Measurements from ENCODE around the gene LENEP.
A peak's percentile ranks its signal among the peaks of the same experiment; 100 is the strongest.

Gene LENEP

GRCh38 chr1:155035936-155036335 is 42.5 kb downstream of the LENEP start:
- in situ Hi-C loops (cut with MboI; ENCODE audit: low pct_unique_long_range_greater_than_20kb, low sequenced_read_pairs) = no loop called here
- no peak for DNase-seq

GRCh38 chr1:155037043-155037442 is 43.7 kb downstream of the LENEP start:
- DNase-seq = peak; percentile 17
- in situ Hi-C loops (cut with MboI; ENCODE audit: low pct_unique_long_range_greater_than_20kb, low sequenced_read_pairs) = no loop called here

GRCh38 chr1:155037851-155038441 is 44.6 kb downstream of the LENEP start:
- DNase-seq = no peak
- in situ Hi-C loops (cut with MboI; ENCODE audit: low pct_unique_long_range_greater_than_20kb, low sequenced_read_pairs) = no loop called here

- in situ Hi-C loops (cut with MboI; ENCODE audit: low pct_unique_long_range_greater_than_20kb, low sequenced_read_pairs) = no loop called here
- DNase-seq = no peak
These were observed 45.4 kb downstream of the LENEP start for GRCh38 chr1:155038602-155039307.

GRCh38 chr1:155039308-155039669 is 45.9 kb downstream of the LENEP start:
- in situ Hi-C loops (cut with MboI; ENCODE audit: low pct_unique_long_range_greater_than_20kb, low sequenced_read_pairs) = no loop called here
- DNase-seq = no peak

GRCh38 chr1:155040358-155041093 is 47.1 kb downstream of the LENEP start:
- no peak for DNase-seq
- in situ Hi-C loops (cut with MboI; ENCODE audit: low pct_unique_long_range_greater_than_20kb, low sequenced_read_pairs) = no loop called here

GRCh38 chr1:155042789-155043188 is 49.4 kb downstream of the LENEP start:
- in situ Hi-C loops (cut with MboI; ENCODE audit: low pct_unique_long_range_greater_than_20kb, low sequenced_read_pairs) = no loop called here
- no peak for DNase-seq

GRCh38 chr1:155043301-155043702 is 49.9 kb downstream of the LENEP start:
- in situ Hi-C loops (cut with MboI; ENCODE audit: low pct_unique_long_range_greater_than_20kb, low sequenced_read_pairs) = no loop called here
- no peak for DNase-seq

- in situ Hi-C loops (cut with MboI; ENCODE audit: low pct_unique_long_range_greater_than_20kb, low sequenced_read_pairs) = no loop called here
- no peak for DNase-seq
These were observed 50.4 kb downstream of the LENEP start for GRCh38 chr1:155043793-155044192.

Measured in KBM-7 (cell line).